ENCODE measurements around the gene ABCC6.

DNA sequence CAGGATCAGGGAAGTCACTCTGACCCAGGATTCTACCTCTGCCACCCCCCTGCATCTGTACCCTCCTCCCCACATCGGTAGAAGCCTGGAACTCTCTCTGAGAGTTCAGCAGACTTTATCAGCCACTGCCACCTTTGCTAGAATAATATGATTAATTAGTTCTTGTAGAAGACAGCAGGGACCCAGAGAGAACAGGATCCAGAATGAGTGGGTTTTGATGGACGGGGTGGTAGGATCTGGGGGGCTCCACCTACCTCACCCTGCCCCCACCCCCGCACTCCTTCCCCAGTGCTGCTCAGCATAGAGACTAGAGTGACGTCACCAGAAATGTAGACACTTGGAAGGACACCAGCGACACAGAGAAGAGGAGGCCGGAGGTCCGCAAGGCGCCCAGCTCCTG is 33.5 kb downstream of the ABCC6 start:
- TF ChIP-seq, protein P1, sequence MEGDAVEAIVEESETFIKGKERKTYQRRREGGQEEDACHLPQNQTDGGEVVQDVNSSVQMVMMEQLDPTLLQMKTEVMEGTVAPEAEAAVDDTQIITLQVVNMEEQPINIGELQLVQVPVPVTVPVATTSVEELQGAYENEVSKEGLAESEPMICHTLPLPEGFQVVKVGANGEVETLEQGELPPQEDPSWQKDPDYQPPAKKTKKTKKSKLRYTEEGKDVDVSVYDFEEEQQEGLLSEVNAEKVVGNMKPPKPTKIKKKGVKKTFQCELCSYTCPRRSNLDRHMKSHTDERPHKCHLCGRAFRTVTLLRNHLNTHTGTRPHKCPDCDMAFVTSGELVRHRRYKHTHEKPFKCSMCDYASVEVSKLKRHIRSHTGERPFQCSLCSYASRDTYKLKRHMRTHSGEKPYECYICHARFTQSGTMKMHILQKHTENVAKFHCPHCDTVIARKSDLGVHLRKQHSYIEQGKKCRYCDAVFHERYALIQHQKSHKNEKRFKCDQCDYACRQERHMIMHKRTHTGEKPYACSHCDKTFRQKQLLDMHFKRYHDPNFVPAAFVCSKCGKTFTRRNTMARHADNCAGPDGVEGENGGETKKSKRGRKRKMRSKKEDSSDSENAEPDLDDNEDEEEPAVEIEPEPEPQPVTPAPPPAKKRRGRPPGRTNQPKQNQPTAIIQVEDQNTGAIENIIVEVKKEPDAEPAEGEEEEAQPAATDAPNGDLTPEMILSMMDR (IDR thresholded peaks at IDR 0.05): no peak
- no peak for TF ChIP-seq EZH2 (IDR thresholded peaks at IDR 0.05; ENCODE audit: borderline replicate concordance, insufficient read depth, low read depth, low read length, poor library complexity, severe bottlenecking)
